ENCODE data around the gene APOBEC3C.
"Not testable (repeated sequence)": the region's sequence is repeated elsewhere in the genome, so short reads cannot be mapped to it uniquely, and the experiment has no call there.

The APOBEC3C gene

DNA sequence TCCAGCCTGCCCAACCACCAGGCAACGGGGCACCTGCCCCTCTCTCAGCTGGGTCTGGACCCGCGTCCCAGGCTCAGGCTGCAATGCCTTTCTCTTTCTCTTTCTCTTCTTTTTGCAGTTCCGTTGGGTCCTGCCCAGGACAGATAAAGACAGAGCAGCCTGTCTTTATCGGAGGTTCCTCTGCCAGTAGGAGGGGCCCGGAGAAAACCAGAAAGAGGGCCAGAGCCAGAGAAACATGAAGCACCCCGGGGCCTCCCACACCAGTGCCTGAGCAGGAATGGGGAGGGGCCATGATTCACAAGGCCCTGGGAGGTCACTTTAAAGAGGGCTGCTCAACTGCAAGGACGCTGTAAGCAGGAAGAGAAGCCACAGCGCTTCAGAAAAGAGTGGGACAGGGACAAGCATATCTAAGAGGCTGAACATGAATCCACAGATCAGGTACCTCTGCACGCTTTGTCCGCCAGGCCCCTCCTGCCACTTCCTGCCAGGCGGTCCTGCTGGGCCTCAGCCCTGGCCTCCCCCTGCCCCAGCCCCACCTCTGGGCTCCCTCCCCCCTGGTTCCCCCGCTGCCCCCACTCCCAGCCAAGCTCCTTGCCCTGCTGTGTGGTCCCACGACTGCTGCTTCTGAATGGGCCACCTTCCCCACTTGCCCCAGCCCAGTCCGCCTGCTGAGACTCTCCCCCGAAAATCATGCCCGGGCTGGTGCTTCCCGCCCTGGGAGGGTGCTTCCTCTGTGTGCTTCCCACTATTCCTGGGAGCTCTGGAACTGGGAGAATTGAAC lies at the start of gene APOBEC3C:
APOBEC3C (plus strand) TSS at position 316 of the 781 bp plus-strand sequence; CDS start at position 422, 106 bp downstream.
- peak; percentile 49 for DNase-seq

DNA sequence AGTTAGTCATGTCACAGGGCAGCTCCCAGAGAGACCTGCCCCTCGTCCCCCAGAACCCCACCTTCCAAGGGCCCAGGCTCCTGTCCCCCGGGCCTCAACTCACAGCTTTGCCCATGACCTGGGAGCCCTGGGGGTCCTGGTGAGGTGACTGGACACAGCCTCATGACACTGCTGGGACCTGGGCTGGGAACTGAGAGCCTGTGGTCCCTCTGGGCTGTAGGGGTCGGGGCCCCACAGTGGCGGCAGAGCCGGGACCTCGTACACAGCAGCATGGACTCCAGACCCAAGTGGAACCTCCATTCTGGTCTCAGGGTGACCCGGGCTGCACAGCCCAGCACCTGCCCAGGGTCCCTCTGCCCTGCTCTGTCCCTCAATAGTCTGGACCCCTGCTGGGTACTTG lies 49.8 kb upstream of the APOBEC3C start:
- no peak for DNase-seq

DNA sequence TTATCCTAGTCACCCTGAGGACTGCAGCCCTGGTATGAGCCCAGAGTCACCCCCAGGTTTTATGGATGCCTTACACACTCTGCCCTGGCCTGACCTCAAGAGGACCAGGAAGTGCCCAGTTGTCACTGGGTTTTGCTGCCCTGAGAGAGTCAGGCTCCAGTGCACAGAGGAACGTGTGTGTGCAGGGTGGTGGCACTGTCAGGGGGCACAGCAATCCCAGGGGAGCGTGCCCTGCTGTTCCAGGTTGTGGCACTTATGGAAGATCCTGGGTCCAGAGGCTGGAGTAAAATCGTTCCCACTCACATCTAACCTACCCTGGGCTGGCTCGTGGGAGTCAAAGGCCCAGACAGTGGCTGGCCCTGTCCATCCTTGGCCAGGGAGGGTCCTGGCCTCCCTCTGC lies 49.1 kb upstream of the APOBEC3C start:
- DNase-seq = no peak

DNA sequence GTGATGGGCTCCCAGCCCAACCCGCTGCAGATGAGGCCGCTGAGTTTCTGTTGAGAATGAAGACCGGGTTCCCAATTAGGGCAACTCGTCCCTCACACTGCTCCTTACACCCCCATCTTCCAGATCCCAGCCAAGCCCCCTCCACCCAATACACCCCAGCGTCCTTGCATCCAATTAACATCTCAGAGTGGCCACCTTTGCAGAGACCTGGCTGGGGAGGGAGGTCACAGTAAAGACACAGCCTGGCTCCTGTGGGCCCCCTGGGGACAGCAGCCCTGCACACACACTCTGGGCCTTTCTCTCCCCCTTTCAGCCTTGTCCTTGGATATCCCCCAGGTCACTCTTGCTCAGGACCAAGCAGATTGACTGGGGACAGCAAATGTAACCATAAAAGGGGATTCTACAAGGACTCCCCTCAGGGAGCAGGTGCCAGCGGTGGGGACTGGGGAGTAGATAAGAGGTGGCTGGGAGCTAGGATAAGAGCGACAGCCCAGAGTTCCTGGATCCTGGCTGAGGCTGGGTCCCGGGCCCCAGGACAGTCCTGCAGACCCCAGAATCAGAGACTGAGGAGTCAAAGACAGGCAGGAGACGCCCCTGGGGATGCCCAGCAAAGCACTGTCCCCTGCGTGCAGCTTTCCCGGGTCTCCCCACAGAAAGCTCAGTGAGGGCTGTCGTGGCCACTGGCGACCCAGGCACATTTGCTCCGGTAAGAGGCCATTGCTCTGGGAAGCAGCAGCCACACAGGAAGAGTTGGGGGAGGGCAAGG lies 48.3 kb upstream of the APOBEC3C start:
- no peak for DNase-seq

GRCh38 chr22:38966380-38966702 lies 47.7 kb upstream of the APOBEC3C start:
- DNase-seq = no peak

DNA sequence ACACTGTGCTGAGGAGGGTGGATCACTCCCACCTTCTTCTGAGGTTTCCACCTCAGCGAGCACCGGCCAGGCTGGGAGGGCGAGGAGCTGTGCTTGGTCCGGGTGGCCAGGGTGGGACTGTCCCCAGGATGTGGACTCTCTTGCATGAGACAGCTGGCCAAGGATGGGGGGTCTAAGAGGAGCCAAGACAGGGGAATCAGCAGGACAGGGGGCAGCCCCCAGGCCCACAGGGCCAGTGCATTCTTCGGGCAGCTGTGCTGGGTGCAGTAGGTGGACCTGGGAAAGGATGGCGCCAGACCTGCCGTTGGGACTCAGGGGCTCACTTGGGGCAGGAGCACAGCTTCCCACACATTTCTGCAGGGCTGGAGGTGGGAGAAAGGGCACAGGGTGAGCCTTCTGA lies 47.1 kb upstream of the APOBEC3C start:
- no peak for DNase-seq

- no peak for DNase-seq
These were observed 46.3 kb upstream of the APOBEC3C start for GRCh38 chr22:38967451-38968450.

DNA sequence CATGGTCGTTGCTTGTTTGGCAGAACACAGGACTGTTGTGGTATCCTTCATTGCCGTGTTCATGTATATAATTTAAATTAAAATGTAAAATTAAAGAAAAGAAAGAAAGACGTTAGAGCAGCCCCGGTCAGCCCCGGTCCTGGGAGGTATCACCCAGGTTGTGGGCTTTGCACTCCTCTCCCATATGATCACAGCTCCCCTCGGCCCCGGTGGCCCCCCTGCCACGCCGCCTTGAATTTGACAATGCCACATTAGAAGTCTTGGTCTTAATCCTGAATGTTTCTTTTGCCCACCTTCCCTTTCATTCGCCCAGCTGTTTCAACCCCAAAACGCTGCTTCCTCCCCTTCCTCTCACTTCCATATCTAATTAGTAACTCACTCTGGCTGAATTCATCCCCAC lies 45.3 kb upstream of the APOBEC3C start:
- DNase-seq = no peak

DNA sequence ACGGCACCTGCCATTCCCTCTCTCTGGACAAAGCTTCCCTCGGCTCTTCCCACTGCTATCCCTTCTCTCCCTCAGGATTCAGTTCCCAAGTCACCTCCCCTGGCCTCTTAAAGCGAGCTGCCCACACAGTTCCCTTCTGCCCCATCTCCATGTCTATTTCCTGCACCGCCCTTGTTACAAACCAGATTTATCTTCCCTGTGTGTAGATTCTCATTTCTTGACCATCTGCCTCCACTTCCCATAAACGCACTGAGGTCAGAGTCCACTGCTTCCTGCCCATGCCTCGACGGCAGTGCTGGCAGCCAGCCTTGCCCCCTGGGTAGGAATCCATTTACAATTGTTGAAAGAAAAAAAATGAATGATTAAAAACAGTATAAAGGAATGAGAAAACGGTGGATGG lies 43.5 kb upstream of the APOBEC3C start:
- no peak for DNase-seq

DNA sequence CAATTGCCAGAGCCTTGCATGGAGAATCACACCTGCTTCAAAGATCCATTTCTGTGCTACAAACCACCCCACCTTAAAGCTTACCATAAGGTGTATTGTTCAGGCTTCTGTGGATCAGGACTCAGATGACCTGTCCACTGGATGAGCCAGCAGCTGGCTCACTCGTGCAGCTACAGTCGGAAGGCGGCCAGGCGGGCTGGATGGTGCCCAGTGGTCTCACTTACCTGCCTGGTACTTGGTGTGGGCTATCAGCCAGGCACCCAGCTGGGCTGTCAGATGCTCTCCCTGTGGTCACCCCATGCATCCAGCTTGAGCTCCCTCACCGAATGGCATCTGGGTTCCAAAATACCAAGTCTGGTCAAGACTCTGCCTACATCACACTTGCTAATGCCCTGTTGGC lies 42.9 kb upstream of the APOBEC3C start:
- no peak for DNase-seq

- DNase-seq = no peak
These were observed 42.3 kb upstream of the APOBEC3C start for GRCh38 chr22:38971791-38972190.

DNA sequence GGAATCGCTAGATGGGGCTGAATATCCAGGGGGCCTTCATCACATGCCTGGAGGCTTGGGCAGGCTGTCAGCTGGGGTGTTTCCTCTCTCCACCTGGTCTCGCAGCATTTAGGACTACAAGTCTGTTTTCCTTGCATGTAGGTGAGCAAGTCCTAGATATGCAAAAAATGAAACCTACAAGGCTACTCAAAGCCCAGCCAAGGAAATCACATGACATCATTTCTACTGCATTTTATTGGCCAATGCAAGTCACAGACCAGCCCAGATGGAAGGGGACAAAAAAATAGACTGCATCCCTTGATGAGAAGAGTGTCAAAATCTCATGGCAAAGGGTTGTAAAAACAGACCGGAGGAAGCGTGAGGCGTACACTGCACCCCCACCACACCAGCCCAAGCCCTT lies 41.5 kb upstream of the APOBEC3C start:
- DNase-seq = no peak

- DNase-seq = peak; percentile 28
These were observed 40.5 kb upstream of the APOBEC3C start for GRCh38 chr22:38973289-38974169.

- DNase-seq = no peak
These were observed 39.8 kb upstream of the APOBEC3C start for GRCh38 chr22:38974170-38974825.

- DNase-seq = no peak
These were observed 39.3 kb upstream of the APOBEC3C start for GRCh38 chr22:38974826-38975175.

- DNase-seq = not testable (repeated sequence)
These were observed 36.8 kb upstream of the APOBEC3C start for GRCh38 chr22:38977289-38977688.

- not testable (repeated sequence) for DNase-seq
These were observed 33.5 kb upstream of the APOBEC3C start for GRCh38 chr22:38980587-38980986.

- DNase-seq = no peak
These were observed 32.8 kb upstream of the APOBEC3C start for GRCh38 chr22:38981005-38981991.

DNA sequence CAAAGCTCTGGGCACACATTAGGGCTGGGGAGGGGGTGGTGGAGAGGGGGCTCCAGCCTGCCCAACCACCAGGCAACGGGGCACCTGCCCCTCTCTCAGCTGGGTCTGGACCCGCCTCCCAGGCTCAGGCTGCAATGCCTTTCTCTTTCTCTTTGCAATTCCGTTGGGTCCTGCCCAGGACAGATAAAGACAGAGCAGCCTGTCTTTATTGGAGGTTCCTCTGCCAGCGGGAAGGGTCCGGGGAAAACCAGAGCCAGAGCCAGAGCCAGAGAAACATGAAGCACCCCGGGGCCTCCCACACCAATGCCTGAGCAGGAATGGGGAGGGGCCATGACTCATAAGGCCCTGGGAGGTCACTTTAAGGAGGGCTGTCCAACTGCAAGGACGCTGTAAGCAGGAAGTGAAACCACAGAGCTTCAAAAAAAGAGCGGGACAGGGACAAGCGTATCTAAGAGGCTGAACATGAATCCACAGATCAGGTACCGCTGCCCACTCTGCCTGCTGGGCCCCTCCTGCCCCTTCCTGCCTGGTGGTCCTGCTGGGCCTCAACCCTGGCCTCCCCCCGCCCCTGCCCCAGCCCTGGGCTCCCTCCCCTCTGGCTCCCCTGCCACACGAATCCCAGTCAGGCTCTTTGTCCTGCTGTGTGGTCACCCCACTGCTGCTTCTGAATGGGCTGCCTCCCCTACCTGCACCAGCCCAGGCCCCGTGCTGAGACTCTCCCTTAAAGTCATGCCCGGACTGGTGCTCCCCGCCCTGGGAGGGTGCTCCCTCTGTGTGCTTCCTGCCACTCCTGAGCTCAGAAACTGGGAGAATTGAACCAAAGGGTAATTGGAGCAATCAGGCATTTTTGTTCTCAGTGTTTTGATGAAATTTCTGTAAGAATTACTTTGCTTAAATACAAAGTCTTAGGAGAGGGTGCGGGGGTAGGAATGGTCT lies 31.8 kb upstream of the APOBEC3C start, which contains the start of gene APOBEC3B:
APOBEC3B (plus strand) TSS at position 356 of the 936 bp plus-strand sequence; CDS start at position 463, 107 bp downstream.
- DNase-seq = peak; percentile 78

Measured in NCI-H146 (cell line).